DND-41 (cell line): ENCODE data around the gene CST9L.

ENCODE experiments used
- EZH2 ChIP-seq: IDR thresholded peaks from 3 replicates; pipeline ENCODE4 v1.6.1; 2012; ENCODE audit warnings: borderline replicate concordance, low read depth, mild to moderate bottlenecking, moderate library complexity, low read length, inconsistent platforms; ENCODE audit not compliant: severe bottlenecking
- TF ChIP-seq, protein P1 (sequence below): IDR thresholded peaks from 2 replicates; pipeline ENCODE4 v1.5.1; 2012; ENCODE audit warnings: borderline replicate concordance, low read length, moderate library complexity, mild to moderate bottlenecking; ENCODE audit not compliant: poor library complexity, severe bottlenecking; ENCODE audit errors: extremely low read depth

DNA sequence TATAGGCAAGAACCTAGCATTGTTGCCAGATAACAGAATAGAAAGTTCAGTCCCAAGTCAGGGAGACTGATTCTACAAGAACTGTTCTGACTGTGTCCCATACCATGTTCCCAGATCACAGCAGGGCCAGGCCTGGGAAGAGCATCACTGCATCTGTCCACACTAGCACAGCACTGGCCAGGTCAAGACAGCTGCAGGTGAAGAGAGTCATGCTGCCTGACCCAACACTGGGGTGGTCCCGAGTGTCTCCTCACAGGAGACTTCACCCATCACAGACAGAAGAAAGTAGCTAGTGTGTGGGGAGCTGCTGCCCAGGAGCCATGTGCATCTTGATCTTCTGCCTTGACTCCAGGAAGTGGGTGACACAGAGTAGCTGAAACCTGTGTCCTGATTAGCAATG is 1.3 kb upstream of the CST9L start:
- TF ChIP-seq, protein P1, sequence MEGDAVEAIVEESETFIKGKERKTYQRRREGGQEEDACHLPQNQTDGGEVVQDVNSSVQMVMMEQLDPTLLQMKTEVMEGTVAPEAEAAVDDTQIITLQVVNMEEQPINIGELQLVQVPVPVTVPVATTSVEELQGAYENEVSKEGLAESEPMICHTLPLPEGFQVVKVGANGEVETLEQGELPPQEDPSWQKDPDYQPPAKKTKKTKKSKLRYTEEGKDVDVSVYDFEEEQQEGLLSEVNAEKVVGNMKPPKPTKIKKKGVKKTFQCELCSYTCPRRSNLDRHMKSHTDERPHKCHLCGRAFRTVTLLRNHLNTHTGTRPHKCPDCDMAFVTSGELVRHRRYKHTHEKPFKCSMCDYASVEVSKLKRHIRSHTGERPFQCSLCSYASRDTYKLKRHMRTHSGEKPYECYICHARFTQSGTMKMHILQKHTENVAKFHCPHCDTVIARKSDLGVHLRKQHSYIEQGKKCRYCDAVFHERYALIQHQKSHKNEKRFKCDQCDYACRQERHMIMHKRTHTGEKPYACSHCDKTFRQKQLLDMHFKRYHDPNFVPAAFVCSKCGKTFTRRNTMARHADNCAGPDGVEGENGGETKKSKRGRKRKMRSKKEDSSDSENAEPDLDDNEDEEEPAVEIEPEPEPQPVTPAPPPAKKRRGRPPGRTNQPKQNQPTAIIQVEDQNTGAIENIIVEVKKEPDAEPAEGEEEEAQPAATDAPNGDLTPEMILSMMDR, result no peak
- TF ChIP-seq EZH2, result no peak
